HG02885 (cell line): Measurements from ENCODE around the gene WNT7A.

ENCODE experiments used
- ATAC-seq: cut with Tn5 transposase; IDR thresholded peaks from one replicate; pipeline ENCODE4 v1.9.1; 2021; ENCODE audit warnings: mild to moderate bottlenecking; ENCODE audit not compliant: unreplicated experiment, poor library complexity

Gene WNT7A

DNA sequence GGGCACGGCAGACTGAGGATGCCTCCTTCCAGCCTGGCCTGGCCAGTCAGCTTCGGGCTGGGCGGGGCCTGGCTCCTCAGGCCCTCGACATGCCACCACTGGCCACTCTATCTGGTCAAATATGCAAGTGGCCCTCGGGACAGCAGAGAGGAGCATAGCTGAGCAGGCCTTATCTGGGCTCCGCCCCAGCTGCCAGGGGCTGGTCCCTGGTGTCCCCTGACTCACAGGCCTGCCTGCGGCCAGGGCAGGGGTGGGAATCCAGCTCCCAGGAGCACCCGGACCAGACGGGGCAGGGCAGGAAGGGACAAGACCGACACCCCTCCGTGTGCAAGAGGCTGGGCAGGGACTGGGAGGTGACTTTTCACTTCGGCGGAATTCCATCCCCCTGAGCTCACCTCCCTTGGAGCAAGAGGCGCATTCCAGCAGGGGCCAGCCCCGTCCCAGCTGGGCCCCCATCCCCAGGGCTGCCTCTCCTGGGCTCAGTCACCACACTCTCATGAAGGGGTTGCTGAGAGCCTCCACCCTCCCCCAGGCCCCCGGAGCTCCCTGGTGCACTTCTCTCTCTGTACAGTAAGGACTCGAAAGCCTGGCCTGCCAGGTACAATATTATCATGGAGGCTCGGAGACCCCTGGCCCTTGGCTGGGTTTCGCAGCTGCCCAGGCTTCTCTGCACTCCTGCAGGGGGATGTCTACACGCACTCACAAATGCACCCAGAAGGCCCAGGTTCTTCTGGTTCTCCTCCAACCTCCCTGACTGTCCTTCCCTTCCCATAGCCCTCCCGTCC lies 29.5 kb downstream of the WNT7A start:
- no peak for ATAC-seq

DNA sequence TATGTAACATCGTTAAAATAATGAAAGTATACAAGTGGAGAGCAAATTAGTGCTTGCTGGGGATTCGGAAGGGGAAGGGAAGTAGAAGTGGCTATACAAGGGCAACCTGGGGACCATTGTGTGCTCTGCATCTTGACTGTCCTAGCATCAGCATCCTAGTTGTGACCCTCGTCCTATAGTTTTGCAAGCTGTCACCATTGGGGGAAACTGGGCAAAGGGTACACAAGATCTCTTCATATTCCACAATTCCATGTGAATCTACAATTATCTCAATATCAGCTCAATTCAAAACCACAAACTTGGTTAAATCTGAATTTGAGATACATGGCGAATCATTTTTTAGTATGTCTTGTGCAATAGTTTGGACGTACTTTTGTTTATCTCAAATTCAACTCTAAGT lies 30.9 kb downstream of the WNT7A start:
- no peak for ATAC-seq

DNA sequence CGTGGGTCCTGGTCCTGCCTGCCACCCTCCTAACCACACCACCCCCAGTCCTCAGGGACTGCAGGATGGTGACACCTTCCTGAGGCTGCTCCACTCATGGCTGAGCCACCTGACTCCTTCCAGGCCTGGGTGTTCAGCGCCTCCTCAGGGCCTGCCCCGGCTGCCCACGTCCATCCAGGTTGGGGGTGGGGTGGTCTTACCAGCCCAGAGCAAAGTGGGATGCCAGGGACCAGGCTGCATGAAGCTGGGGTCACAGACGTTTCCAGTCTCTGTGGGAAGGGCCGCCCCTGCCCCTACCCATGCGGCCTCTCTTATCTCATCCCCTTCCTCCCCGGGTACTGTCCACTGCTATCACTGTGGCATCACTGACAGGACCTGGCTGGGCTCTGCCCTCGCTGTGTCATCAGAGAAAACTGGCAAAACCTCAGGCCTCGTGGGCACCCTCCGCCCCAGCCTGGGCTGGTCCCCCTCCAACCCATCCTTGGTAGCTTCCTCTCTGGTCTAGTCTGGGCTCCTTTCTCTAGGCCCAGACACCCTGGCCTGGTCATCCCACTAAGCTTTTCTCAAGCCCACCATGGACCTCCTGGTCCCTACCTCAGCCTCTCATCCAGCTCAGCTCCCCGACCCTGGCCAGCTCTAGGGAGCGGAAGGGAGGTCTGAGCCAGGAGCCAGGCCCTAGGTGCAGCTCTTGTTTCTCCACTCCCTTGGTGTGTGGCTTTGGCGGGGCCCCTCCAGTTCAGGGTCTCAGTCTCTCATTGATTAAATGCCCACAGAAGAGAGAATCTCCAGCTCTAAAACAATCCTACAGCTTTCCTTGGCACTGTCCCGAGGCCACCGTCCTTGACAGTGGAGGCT lies 32.9 kb downstream of the WNT7A start:
- no peak for ATAC-seq

DNA sequence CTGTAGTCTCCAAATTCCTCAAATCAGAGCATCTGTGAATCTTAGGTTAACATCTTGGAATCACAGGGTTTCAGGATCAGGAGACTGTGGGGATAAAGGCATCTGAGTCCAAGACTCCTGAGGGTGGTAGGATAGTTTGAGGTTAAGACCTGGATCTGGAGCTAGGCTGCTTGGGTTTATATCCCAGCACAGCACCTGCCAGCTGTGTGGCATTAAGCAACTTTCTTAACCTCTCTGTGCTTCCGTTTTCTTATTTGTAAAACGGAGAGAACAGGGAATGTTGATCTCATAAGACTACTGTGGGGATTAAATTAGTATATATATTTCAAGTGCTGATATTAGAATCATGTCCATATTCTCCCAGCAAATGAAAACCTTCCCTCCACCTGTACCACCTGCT lies 33.6 kb downstream of the WNT7A start:
- ATAC-seq: no peak

DNA sequence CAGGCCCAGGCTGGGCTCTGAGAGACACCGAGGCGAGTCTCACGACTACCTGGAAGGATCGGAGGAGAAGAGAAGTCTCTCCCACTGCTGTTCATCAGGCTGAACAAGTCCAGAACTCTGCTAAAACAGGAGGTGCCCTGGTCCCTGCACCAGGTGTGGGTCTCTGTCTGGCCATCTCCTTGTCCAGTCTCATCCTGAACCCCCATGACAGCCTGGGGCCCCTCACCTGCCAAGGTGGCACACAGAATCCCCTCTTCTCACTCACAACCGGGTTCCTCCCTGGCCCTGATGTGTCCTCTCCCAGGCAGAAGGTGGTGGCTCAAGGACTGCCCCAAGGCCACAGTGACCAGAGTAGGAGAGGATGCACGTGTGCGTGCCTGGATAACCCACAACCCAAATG lies 34.1 kb downstream of the WNT7A start:
- ATAC-seq: no peak

DNA sequence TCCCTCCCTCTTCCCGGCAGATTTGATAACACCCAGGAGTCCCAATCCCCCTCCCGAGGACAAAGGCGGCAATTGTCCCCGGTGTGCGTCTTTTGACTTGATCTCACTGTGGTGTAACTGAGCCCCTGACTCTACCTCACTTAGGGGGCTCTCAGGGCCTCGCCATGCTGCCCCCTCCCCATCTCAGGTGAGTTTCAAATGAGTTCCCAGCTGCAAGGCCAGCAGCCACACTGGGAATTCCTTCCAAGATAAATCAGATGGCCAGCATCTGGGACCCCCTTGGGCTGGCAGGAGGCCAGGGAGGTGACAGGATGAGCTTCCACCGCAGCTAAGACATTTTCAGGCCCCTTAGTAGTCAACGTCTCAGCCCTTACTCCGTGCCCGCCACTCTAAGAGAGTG lies 35.0 kb downstream of the WNT7A start:
- ATAC-seq: no peak

DNA sequence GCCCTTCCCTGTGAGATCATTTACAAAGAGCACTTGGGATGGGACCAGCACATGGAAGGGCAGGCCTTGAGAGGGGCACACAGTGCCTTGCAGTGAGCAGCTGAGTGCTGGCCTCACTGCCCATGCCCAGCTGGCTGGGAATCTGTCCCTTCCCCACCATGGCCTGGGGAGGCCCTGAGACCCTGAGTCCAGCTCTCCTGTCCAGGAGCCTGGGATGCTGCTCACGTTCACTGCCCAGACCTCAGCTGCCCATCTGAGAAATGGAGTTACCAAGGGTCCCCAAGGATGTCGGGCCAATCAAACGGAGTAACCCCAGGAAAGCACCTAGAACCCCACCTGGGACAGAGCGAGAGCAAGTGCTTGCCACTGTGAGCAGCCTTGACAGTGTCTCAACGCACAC lies 35.6 kb downstream of the WNT7A start:
- no peak for ATAC-seq

DNA sequence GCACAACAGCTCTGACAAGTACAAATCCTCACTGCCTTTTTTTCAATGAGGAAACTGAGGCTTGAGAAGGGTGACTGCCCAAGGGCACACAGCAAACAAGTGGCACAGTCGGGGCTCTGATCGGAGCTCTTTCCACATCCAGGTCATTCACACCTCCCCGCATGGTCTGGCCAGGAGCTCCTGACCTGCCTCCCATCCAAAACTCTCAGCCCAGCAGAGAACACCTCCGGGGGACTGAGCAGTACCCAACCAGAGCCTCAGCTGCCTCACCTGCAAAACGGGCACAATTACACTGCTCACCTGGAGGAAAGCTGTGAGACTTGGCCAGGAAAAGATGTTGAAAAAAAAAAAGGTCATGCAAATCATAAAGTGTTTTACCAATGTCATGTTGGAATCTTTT lies 36.5 kb downstream of the WNT7A start:
- no peak for ATAC-seq

DNA sequence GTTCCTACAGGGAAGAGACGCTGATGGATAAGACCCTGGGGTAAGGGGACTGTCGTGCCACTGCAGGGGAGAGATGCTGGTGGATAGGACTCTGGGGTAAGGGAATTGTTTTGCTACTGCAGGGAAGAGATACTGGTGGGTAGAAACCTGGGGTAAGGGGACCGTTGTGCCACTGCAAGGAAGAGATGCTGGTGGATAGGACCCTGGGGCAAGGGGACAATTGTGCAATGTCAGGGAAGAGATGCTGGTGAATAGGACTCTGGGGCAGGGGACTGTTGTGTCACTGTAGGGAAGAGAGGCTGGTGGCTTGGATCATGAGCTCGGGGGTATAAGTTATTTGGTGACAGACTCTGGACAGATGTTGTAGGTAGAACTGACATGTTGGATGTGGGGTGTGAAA lies 37.6 kb downstream of the WNT7A start:
- ATAC-seq: no peak

DNA sequence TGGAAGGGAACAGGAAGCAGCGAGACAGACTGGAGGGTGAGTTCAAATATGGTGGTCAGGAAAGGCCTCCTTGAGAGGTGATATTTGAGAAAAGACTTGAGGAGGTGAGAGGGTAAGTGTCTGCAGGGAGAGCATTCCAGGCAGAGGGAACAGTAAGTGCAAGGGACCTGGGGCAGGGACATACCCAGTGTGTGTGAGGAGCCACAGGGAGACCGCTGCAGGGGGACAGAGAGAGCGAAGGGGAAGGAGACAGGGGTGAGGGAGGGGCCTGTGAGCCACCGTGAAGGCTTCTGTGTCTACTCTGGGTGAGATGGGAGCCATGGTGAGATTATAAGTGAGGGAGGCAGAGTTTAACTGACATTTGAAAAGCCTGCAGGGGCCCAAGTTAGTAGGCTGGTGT lies 38.0 kb downstream of the WNT7A start:
- ATAC-seq: no peak

DNA sequence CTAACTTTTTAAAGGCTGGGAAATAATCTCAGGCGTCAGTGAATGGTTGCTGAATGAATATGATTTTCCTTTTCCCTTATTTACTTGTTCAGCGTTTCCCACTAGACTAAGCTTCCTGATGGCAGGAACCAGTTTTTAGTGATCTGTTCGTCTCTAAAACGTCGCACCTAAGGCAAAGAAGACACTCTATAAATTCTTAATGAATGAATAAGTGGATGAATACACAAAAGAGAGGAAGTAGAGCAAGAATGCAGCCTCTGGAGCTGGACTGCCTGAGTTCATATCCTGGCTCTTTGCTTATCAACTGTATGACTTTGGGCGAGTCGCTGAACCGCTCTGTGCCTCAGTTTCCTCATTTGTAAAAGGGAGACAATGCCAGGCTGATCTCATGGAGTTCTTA lies 38.7 kb downstream of the WNT7A start:
- ATAC-seq: no peak

DNA sequence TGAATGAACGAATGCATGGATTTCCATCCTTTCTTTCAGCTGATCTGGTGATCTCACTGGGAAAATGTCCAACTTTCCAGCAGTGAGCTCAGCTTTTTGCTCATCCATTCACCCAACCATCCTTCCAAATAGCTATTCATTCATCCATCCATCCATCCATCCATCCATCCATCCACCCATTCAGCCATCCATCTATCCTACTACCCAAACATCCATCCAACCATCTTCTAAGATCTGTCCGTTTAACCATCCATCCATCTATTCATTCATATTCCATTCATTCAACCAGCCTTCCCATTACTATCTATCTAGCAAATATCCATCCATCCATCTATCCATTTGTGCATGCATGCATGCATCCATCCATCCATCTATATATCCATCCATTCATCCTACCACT lies 39.4 kb downstream of the WNT7A start:
- ATAC-seq: no peak

DNA sequence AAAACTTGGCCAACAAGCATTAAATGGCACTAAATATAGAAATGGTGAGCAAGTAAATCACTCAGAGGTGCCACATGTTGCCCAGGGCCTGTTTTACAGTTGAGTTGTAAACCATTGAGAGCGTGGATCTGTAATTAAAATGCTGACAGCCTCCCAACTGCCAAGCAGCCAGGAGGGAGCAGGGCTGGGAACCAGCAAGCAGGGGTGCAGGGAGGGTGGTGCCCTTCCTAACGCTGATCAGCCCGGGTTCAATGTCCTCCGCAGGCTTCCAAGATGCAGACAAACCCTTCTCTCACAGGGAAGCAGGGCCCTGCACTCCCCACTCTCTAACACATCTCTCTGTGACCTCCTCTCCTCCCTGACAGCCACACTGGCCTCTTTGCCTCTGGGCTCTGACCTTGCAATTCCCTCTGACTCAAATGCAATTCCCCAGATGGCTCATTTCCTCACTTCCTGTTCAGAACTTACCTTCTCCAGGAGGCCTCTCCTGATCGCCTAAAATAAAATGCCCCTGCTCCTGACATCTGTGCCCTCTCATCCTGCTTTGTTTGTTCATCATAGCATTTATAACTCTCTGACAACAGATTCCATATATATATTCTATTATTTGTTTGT lies 40.0 kb downstream of the WNT7A start:
- no peak for ATAC-seq

DNA sequence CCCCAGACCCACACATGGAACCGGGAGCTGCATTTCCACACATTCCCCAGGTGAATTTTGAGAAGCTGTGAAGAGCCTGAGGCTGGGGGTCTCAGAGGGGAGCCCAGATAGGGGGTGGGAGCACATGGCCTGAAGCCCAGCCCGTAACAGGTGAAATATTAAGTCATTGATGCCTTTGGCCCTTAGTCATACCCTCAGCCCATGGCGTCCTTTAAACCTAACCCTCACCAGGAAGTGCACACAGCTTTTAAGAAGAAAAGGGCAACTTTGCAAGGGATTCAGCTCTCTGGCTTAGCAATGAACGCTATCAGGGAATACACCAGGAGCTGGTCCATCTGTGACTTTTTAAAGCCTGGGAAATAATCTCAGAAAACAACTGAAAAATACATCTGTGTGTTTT lies 40.6 kb downstream of the WNT7A start:
- ATAC-seq: no peak

DNA sequence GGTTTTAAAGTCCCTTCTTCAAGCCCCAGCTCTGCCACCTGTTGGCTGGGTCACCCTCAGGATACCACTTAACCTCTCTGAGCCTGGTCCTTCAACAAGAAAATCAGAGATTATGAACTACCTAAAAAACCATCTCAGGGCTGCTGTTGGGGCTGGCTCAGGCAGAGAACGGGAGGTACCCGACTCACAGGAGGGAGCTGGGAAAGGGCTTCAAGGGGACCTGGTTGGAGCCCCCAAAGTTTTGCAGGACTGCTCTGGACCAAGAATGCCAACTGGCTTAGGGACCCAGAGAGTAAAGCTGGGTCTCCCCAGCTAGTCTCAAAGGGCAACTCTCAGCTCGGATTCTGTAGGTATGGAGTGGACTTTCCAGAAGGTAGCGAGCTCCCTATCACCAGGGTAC lies 41.5 kb downstream of the WNT7A start:
- no peak for ATAC-seq

DNA sequence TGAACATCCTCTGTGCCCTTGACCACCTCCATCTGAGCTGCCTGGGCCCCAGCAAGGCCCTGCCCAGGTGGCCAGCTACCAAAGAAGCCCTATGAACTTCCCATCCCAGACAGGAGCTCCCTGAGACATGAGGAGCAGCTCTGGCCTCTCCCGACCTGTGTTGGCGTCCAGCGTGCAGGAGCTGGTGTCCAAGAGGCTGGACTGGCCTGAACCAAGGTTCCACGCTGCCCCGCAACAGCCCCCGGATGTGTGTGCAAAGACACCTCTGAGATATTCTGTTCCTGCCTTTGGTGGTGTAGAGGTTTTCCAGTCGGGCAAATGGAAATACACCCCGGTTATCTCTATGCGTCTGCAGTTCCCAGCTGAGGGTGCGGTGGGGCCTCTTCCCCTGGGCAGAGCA lies 42.1 kb downstream of the WNT7A start:
- ATAC-seq: no peak

DNA sequence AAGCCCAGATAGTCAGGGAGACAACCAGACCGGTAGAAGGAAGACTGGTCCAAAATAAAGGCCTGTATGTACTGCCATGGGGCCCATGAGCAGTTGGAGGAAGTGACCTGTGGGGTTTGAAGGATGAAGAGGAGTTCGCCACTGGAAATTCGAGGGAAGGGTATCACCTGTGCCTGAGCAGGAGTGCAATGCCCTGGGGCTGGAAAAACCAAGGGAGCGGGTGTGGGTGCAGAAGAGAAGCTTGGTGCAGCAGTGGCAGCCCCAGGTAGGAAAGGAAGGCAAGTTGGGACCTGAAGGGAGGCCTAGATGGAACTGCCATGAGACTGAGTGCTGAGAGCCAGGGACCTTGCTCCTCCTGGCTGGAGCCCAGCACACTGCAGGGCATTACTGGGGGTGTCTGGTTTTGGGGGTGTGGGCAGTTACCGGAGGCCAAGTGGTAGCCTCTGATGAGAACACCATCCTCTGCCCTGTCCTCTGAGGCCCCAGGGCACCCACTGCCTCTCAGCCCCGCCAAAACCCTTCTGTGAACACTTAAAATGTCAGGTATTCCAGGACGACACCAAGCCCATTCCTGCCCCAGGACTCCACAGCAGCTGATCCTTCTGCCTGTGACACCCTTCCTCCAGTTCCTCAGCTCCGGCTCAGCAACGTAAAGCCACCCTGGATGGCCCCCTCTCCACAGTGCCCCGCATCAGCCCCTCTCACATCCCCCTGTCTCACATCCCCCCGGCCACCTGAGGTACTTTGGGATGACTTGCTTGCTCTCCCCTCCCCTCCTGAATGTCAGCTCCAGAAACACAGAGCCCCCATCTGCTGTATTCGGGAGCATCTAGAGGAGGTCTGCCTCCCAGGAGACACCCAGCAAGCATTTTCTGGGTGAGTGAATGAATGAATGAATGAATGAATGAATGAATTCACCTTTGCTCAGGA lies 42.9 kb downstream of the WNT7A start:
- ATAC-seq: no peak

DNA sequence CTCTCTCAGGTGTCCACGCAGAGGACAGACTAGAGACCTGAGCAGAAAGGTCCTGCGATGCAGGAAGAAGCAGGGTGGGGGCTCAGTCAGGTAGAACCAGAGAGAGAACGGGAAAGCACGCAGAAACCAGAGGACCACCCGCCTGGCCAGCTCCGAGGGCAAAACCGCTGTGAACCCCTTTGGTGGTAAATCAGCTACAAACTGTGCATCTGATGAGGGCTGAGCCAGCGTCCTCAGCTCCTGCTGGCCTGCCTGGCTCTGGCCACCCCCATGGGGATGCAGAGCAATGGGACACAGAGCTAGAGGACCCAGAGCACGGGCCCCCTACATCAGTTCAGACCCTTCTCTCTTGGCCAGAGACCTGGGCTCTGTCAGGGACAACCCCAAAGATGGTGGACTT lies 44.6 kb downstream of the WNT7A start:
- no peak for ATAC-seq

DNA sequence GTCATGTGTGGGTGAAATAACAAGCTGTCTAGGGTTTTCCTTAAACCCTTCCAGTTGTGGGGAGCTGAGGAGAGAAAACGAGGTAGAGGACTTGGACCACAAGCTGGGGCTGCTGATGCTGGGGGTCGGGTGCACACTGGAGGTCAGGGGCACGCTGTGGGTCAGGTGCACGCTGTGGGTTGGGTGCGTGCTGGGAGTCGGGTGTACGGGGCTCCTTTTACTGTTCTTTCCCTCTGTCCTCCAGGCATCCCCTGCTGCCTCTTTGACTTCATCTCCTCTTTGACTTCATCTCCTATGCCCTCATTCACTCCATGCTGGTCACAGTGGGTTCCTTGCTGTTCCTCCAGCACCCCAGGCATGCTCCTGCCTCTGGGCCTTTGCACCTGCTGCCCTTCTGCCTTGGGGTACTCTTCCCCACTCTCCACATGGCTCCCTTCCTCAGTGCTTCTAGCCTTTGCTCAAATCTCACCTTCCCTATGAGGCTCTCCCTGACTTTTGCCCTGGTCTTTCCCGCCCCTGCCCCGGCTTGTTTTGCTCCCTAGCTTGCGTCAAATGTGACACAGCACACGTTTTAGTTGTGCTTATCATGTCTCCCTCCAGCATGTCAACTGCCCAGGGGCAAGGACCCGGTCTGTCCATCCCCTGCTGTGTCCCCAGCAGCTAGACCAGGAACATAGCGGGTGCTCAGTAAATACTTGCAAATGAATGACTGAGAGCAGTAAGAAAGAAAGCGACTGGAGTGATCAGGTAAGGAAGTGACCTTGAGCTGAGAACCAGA lies 45.4 kb downstream of the WNT7A start:
- ATAC-seq: no peak
